ENCODE data around the gene ZSWIM8.

The ZSWIM8 gene

DNA sequence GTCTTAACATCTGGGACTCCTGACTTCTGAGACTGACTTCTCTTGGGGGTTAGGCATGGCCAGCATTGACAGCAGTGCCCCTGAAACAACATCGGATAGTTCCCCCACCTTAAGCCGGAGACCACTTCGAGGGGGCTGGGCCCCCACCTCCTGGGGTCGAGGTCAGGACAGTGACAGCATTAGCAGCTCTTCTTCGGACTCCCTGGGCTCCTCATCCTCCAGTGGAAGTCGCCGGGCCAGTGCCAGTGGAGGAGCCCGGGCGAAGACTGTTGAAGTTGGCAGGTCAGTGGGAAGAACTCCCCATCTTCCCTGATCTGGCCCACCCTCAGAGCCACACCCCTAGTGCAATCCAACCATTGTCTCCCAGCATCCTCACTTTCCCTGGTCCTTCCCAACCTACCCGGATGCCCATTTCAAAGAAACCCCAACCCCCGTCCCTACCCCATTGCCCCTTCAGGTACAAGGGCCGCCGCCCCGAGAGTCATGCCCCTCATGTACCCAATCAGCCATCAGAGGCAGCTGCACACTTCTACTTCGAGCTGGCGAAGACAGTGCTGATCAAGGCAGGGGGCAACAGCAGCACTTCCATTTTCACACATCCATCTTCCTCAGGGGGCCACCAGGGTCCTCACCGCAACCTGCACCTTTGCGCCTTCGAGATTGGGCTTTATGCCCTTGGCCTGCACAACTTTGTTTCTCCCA, 12.1 kb downstream of the ZSWIM8 start:
- no peak for TF ChIP-seq TAF1 (IDR thresholded peaks at IDR 0.05; ENCODE audit: borderline replicate concordance, insufficient read depth, low read length)

DNA sequence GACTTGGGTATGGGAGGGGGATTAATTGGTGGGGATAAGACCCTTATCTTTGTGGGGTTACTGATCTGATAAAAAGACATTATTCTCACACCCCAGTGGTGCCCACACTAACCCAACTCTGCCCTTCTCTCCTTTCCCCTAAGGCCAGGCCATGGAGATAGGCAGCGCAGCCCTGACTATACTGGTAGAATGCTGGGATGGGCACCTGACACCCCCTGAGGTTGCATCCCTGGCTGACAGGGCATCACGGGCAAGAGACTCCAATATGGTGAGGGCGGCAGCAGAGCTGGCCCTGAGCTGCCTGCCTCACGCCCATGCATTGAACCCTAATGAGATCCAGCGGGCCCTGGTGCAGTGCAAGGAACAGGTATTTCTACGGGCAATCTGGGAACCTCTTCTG, 12.7 kb downstream of the ZSWIM8 start:
- TF ChIP-seq, protein P1, sequence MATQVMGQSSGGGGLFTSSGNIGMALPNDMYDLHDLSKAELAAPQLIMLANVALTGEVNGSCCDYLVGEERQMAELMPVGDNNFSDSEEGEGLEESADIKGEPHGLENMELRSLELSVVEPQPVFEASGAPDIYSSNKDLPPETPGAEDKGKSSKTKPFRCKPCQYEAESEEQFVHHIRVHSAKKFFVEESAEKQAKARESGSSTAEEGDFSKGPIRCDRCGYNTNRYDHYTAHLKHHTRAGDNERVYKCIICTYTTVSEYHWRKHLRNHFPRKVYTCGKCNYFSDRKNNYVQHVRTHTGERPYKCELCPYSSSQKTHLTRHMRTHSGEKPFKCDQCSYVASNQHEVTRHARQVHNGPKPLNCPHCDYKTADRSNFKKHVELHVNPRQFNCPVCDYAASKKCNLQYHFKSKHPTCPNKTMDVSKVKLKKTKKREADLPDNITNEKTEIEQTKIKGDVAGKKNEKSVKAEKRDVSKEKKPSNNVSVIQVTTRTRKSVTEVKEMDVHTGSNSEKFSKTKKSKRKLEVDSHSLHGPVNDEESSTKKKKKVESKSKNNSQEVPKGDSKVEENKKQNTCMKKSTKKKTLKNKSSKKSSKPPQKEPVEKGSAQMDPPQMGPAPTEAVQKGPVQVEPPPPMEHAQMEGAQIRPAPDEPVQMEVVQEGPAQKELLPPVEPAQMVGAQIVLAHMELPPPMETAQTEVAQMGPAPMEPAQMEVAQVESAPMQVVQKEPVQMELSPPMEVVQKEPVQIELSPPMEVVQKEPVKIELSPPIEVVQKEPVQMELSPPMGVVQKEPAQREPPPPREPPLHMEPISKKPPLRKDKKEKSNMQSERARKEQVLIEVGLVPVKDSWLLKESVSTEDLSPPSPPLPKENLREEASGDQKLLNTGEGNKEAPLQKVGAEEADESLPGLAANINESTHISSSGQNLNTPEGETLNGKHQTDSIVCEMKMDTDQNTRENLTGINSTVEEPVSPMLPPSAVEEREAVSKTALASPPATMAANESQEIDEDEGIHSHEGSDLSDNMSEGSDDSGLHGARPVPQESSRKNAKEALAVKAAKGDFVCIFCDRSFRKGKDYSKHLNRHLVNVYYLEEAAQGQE (IDR thresholded peaks at IDR 0.05; ENCODE audit: insufficient read depth in 1 of 2, low read depth in 2 of 2, low read length in 2 of 2): no peak
- TF ChIP-seq TAF1 (IDR thresholded peaks at IDR 0.05; ENCODE audit: borderline replicate concordance, insufficient read depth, low read length) (no peak), SIN3A (IDR thresholded peaks at IDR 0.05; ENCODE audit: borderline replicate concordance, insufficient read depth, low read length) (no peak), FOXP2 (optimal IDR thresholded peaks at IDR 0.05; ENCODE audit: borderline replicate concordance, extremely low read depth, extremely low read length, insufficient read depth) (no peak), POLR2AphosphoS5 (IDR thresholded peaks at IDR 0.05; ENCODE audit: low read depth, low read length) (no peak)

DNA sequence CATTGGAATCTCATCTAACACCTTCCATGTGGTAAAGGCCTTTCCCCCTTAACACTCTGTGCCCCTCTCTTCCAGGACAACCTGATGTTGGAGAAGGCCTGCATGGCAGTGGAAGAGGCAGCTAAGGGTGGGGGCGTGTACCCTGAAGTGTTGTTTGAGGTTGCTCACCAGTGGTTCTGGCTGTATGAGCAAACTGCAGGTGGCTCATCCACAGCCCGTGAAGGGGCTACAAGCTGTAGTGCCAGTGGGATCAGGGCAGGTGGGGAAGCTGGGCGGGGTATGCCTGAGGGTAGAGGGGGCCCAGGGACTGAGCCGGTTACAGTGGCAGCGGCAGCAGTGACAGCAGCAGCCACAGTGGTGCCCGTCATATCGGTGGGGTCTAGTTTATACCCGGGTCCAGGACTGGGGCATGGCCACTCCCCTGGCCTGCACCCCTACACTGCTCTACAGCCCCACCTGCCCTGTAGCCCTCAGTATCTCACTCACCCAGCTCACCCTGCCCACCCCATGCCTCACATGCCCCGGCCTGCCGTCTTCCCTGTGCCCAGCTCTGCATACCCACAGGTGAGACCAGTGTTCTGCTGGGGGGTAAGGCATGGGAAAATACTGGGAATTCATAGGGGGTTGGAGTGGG, 13.6 kb downstream of the ZSWIM8 start:
- TF ChIP-seq FOXP2 (optimal IDR thresholded peaks at IDR 0.05; ENCODE audit: borderline replicate concordance, extremely low read depth, extremely low read length, insufficient read depth) (no peak), POLR2AphosphoS5 (IDR thresholded peaks at IDR 0.05; ENCODE audit: low read depth, low read length) (no peak; the same call in 1 of the 2 replicates), TAF1 (IDR thresholded peaks at IDR 0.05; ENCODE audit: borderline replicate concordance, insufficient read depth, low read length) (no peak), SIN3A (IDR thresholded peaks at IDR 0.05; ENCODE audit: borderline replicate concordance, insufficient read depth, low read length) (no peak)
- TF ChIP-seq, protein P1 (IDR thresholded peaks at IDR 0.05; ENCODE audit: insufficient read depth in 1 of 2, low read depth in 2 of 2, low read length in 2 of 2): no peak

DNA sequence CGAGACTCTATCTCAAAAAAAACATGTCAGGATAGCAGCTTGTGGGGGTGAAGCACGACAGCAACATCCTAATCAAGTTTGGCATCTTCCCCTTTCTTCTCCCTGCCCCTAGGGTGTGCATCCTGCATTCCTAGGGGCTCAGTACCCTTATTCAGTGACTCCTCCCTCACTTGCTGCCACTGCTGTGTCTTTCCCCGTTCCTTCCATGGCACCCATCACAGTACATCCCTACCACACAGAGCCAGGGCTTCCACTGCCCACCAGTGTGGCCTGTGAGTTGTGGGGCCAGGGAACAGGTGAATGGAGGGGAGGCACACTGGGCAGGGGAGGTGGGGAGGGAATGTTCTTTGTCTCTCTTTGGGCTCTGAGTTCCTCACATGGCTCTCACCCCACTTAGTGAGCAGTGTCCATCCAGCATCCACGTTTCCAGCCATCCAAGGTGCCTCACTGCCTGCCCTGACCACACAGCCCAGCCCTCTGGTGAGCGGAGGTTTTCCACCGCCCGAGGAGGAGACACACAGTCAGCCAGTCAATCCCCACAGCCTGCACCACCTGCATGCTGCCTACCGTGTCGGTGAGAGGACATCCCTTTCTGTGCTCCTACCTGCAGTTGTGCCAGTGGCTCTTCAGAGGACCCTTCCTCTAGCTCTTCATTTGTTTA, 14.6 kb downstream of the ZSWIM8 start:
- no peak for TF ChIP-seq SIN3A (IDR thresholded peaks at IDR 0.05; ENCODE audit: borderline replicate concordance, insufficient read depth, low read length)
- TF ChIP-seq, protein P1 (IDR thresholded peaks at IDR 0.05; ENCODE audit: insufficient read depth in 1 of 2, low read depth in 2 of 2, low read length in 2 of 2): no peak
- TF ChIP-seq TAF1 (IDR thresholded peaks at IDR 0.05; ENCODE audit: borderline replicate concordance, insufficient read depth, low read length): no peak

DNA sequence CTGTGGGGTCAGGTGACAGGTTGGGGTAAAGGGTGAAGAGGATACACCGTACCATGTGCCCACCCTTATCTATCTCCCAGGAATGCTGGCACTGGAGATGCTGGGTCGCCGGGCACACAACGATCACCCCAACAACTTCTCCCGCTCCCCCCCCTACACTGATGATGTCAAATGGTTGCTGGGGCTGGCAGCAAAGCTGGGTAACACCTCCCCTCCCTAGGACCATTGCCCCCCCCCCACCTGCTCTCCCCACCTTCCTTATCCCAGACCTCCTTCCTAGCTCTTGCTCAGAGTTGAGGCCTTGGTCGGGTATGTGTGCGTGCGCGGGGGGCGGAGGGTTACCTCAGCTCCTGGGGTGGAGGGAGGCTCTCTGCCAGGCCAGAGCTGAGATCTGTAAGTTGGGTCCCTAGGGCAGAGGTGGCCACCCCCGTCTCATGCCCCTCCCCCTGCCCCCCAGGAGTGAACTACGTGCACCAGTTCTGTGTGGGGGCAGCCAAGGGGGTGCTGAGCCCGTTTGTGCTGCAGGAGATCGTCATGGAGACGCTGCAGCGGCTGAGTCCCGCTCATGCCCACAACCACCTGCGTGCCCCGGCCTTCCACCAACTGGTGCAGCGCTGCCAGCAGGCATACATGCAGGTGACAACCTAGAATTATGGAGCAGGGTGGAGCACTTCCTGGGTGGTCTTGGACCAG, 15.3 kb downstream of the ZSWIM8 start:
- TF ChIP-seq, protein P1 (IDR thresholded peaks at IDR 0.05; ENCODE audit: insufficient read depth in 1 of 2, low read depth in 2 of 2, low read length in 2 of 2): no peak
- no peak for TF ChIP-seq SIN3A (IDR thresholded peaks at IDR 0.05; ENCODE audit: borderline replicate concordance, insufficient read depth, low read length)
- TF ChIP-seq TAF1 (IDR thresholded peaks at IDR 0.05; ENCODE audit: borderline replicate concordance, insufficient read depth, low read length): no peak
- no peak for TF ChIP-seq FOXP2 (optimal IDR thresholded peaks at IDR 0.05; ENCODE audit: borderline replicate concordance, extremely low read depth, extremely low read length, insufficient read depth)
- no peak for TF ChIP-seq POLR2AphosphoS5 (IDR thresholded peaks at IDR 0.05; ENCODE audit: low read depth, low read length)

Data from PFSK-1 (cell line).